ENCODE measurements around the gene MAPKAPK3. TPM values are rescaled to one million over a fixed set of nuclear protein-coding genes. Genes with fewer than 3 reads are reported as not detected.

MAPKAPK3 gene
- total RNA-seq (2022) (40.1 and 43.5 TPM in 2 replicates), Bru-seq, nascent RNA (percentile 60 among the genes with signal in this experiment), BruChase-seq, experiment 1, labeled RNA remaining after a 2-hour chase (percentile 59 among the genes with signal in this experiment), BruChase-seq, experiment 2, labeled RNA remaining after a 6-hour chase (percentile 69 among the genes with signal in this experiment)
- long read RNA-seq, transcript MAPKAPK3-201 (11 exons, 2,500 nt): major isoform, 40 of 70 reads
- long read RNA-seq, transcript MAPKAPK3-208 (11 exons, 2,563 nt): minor isoform, 15 of 70 reads
- long read RNA-seq, partial matches to known transcripts: 9 of 70 reads
- long read RNA-seq, other reads (novel, unspliced or antisense): 6 of 70 reads

DNA sequence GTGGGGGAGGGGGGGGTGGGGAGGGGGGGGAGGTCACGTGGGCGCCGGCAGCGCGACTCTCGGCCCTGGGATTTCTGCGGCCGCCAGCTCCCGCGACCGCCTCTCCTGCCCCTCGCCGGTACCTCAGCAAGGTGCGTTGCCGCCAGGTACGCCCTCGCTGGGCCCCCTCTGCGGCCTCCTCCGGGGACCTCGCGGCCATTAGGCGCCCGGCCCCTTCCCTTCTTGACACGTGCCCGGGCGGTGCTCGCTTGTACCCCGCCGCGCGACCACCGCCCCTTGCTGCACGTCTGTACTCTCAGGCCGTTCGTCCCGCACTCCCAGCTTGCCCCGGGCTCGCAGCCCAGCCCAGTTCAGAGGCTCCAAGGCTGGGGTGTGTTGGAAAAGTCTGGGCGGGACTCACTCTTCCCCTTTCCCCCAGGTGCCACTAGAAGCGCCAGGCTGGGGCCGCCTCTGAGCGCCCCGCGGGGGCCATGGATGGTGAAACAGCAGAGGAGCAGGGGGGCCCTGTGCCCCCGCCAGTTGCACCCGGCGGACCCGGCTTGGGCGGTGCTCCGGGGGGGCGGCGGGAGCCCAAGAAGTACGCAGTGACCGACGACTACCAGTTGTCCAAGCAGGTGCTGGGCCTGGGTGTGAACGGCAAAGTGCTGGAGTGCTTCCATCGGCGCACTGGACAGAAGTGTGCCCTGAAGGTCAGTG lies at the start of gene MAPKAPK3:
Gene MAPKAPK3 (plus strand): TSS at position 56 of the 696 bp plus-strand sequence. CDS start 415 bp downstream, at position 471.
- no peak for TF ChIP-seq CTCF (IDR thresholded peaks at IDR 0.05; ENCODE audit: insufficient read depth in 1 of 2, low read depth in 1 of 2, low read length in 1 of 2, severe bottlenecking in 1 of 2, unreplicated experiment in 1 of 2)
- no peaks in the 10 kb centered on the region for H3K9me3 ChIP-seq
- H3K9me3 Mint-ChIP-seq (ENCODE audit: unreplicated experiment): no peaks in the 10 kb centered on the region
- ChIA-PET POLR2A (interaction anchor here (0.6 to 1.6 kb wide), 5 partner anchors 36 to 779 kb away, joined by 3 to 5 read pairs (median 5); partner anchors contain the start of gene HEMK1), CTCF (interaction anchor here (0.6 to 2.2 kb wide), 11 partner anchors 7 to 1357 kb away, joined by 3 to 91 read pairs (median 8); partner anchors contain the start of genes ABHD14B and MANF)
- peaks cover 12% of the 10 kb centered on the region for H3K4me1 Mint-ChIP-seq (ENCODE audit: low read depth, unreplicated experiment)
- peaks cover 4% of the 10 kb centered on the region for H3K4me1 ChIP-seq
- peak within 1 kb of the TSS; percentile 66 for H3K4me3 ChIP-seq (ENCODE audit: low read depth, low read length)
- peak within 1 kb of the TSS; percentile 85 for H3K27ac Mint-ChIP-seq (ENCODE audit: unreplicated experiment)
- intact Hi-C loops (cut with micrococcal nuclease; ENCODE audit: unreplicated experiment): loop anchor here (2.0 kb wide), 1 partner anchor 354 kb away; no protein-coding TSS in a partner anchor
- peak within 1 kb of the TSS; percentile 79 for H3K4me3 Mint-ChIP-seq (ENCODE audit: unreplicated experiment)
- H3K27me3 ChIP-seq (replicated peaks; ENCODE audit: control insufficient read depth, insufficient read depth, low read length): no peaks in the 10 kb centered on the region
- BruUV-seq (replicated peaks): no TSS peak
- peaks cover 16% of the 10 kb centered on the region for H3K36me3 Mint-ChIP-seq (ENCODE audit: insufficient read depth, unreplicated experiment)
- peaks cover 4% of the 10 kb centered on the region for H3K27me3 Mint-ChIP-seq (ENCODE audit: insufficient read depth, unreplicated experiment)
- H3K36me3 ChIP-seq (ENCODE audit: control insufficient read depth, insufficient read depth, low read length): no peaks in the 10 kb centered on the region
- DNase-seq: peak in 1 of 2 experiments; percentile 57

GRCh38 chr3:50567386-50568167 lies 49.4 kb upstream of the MAPKAPK3 start, which contains the start of gene C3orf18:
Gene C3orf18 (minus strand): TSS chr3:50567747. CDS start chr3:50565699, 2,048 bp downstream.
- DNase-seq: peak; percentile 84 to 87
- TF ChIP-seq CTCF (IDR thresholded peaks at IDR 0.05; ENCODE audit: insufficient read depth in 1 of 2, low read depth in 1 of 2, low read length in 1 of 2, severe bottlenecking in 1 of 2, unreplicated experiment in 1 of 2): no peak
- Mint-ChIP-seq H3K4me3 (ENCODE audit: unreplicated experiment) (peak within 1 kb of the TSS; percentile 94), H3K27ac (ENCODE audit: unreplicated experiment) (peak within 1 kb of the TSS; percentile 81), H3K36me3 (ENCODE audit: insufficient read depth, unreplicated experiment) (peaks cover 17% of the 10 kb centered on the region), H3K9me3 (ENCODE audit: unreplicated experiment) (no peaks in the 10 kb centered on the region), H3K27me3 (ENCODE audit: insufficient read depth, unreplicated experiment) (peaks cover 3% of the 10 kb centered on the region), H3K4me1 (ENCODE audit: low read depth, unreplicated experiment) (no peaks in the 10 kb centered on the region)
- intact Hi-C loops (cut with micrococcal nuclease; ENCODE audit: unreplicated experiment): no loop called here
- H3K4me1 ChIP-seq: 0 out of 2 replicates have a peak, but pooled peaks cover 5% of the 10 kb centered on the region
- CTCF ChIA-PET: interaction anchor here (0.6 to 1.2 kb wide), 3 partner anchors 16 to 1360 kb away, joined by 3 to 4 read pairs (median 4); no protein-coding TSS in a partner anchor
- no peaks in the 10 kb centered on the region for H3K27me3 ChIP-seq (replicated peaks; ENCODE audit: control insufficient read depth, insufficient read depth, low read length)
- no peaks in the 10 kb centered on the region for H3K36me3 ChIP-seq (ENCODE audit: control insufficient read depth, insufficient read depth, low read length)
- POLR2A ChIA-PET: interaction anchor here (0.7 kb wide), 1 partner anchor 230 kb away, joined by 3 read pairs; no protein-coding TSS in a partner anchor
- no TSS peak for BruUV-seq (replicated peaks)
- H3K4me3 ChIP-seq (ENCODE audit: low read depth, low read length): peak within 1 kb of the TSS; percentile 92
- no peaks in the 10 kb centered on the region for H3K9me3 ChIP-seq

Measured in Caco-2 (cell line).